ENCODE results near the gene TARDBP. TPM values are rescaled to one million over a fixed set of nuclear protein-coding genes. Genes with fewer than 3 reads are reported as not detected.

Gene TARDBP
- total and polyA plus RNA-seq, 2 donors from 2014 or later, result 103 to 140 TPM

GRCh38 chr1:10967090-10967489 is 45.4 kb upstream of the TARDBP start:
- no peaks in the 10 kb centered on the region for H3K36me3 ChIP-seq (ENCODE audit: control insufficient read depth in 2 of 3, insufficient read depth in 3 of 3, low read length in 3 of 3)
- DNase-seq (no peak), FAIRE-seq (no peak)
- intact Hi-C loops (cut with DNase I), result no loop called here
- H3K27me3 ChIP-seq (ENCODE audit: control insufficient read depth, insufficient read depth, low read length), result no peaks in the 10 kb centered on the region
- no peak overlapping the region for H3K4me3 ChIP-seq (ENCODE audit: low read length in 3 of 3)
- no peak for TF ChIP-seq CTCF (IDR thresholded peaks at IDR 0.05; ENCODE audit: borderline replicate concordance, extremely low read depth, insufficient read depth)
- H3K27ac ChIP-seq (ENCODE audit: low read depth in 2 of 2, low read length in 2 of 2), result no peak overlapping the region
- no peak overlapping the region for H3K9ac ChIP-seq (ENCODE audit: low read length in 3 of 3)
- H3K9me3 ChIP-seq (ENCODE audit: control insufficient read depth in 2 of 3, insufficient read depth in 1 of 3, low read length in 3 of 3), result no peaks in the 10 kb centered on the region
- peaks cover 0 to 2% (median 0%) of the 10 kb centered on the region in 3 donors for H3K4me1 ChIP-seq (ENCODE audit: control insufficient read depth in 2 of 3, insufficient read depth in 2 of 3, low read depth in 1 of 3, low read length in 3 of 3)

- DNase-seq (no peak), FAIRE-seq (no peak)
- Histone ChIP-seq H3K9me3 (ENCODE audit: control insufficient read depth in 2 of 3, insufficient read depth in 1 of 3, low read length in 3 of 3) (no peaks in the 10 kb centered on the region), H3K27ac (ENCODE audit: low read depth in 2 of 2, low read length in 2 of 2) (no peak overlapping the region), H3K4me1 (ENCODE audit: control insufficient read depth in 2 of 3, insufficient read depth in 2 of 3, low read depth in 1 of 3, low read length in 3 of 3) (peaks cover 0 to 2% (median 0%) of the 10 kb centered on the region in 3 donors), H3K27me3 (ENCODE audit: control insufficient read depth, insufficient read depth, low read length) (no peaks in the 10 kb centered on the region), H3K36me3 (ENCODE audit: control insufficient read depth in 2 of 3, insufficient read depth in 3 of 3, low read length in 3 of 3) (no peaks in the 10 kb centered on the region), H3K4me3 (ENCODE audit: low read length in 3 of 3) (peak overlapping the region in 2 of 3 donors; percentile 48 to 54), H3K9ac (ENCODE audit: low read length in 3 of 3) (no peak overlapping the region)
- no peak for TF ChIP-seq CTCF (IDR thresholded peaks at IDR 0.05; ENCODE audit: borderline replicate concordance, extremely low read depth, insufficient read depth)
- intact Hi-C loops (cut with DNase I), result no loop called here
Measured at GRCh38 chr1:10968411-10968826, 44.0 kb upstream of the TARDBP start.

GRCh38 chr1:10969267-10969970 is 43.0 kb upstream of the TARDBP start:
- no peak for FAIRE-seq
- intact Hi-C loops (cut with DNase I), result no loop called here
- peaks cover 0 to 2% (median 0%) of the 10 kb centered on the region in 3 donors for H3K4me1 ChIP-seq (ENCODE audit: control insufficient read depth in 2 of 3, insufficient read depth in 2 of 3, low read depth in 1 of 3, low read length in 3 of 3)
- TF ChIP-seq CTCF (IDR thresholded peaks at IDR 0.05; ENCODE audit: borderline replicate concordance, extremely low read depth, insufficient read depth), result no peak
- H3K36me3 ChIP-seq (ENCODE audit: control insufficient read depth in 2 of 3, insufficient read depth in 3 of 3, low read length in 3 of 3), result no peaks in the 10 kb centered on the region
- no peak overlapping the region for H3K9ac ChIP-seq (ENCODE audit: low read length in 3 of 3)
- H3K27ac ChIP-seq (ENCODE audit: low read depth in 2 of 2, low read length in 2 of 2), result no peak overlapping the region
- H3K4me3 ChIP-seq (ENCODE audit: low read length in 3 of 3), result no peak overlapping the region
- H3K9me3 ChIP-seq (ENCODE audit: control insufficient read depth in 2 of 3, insufficient read depth in 1 of 3, low read length in 3 of 3), result no peaks in the 10 kb centered on the region
- DNase-seq, result peak in 1 of 5 donors; percentile 21
- no peaks in the 10 kb centered on the region for H3K27me3 ChIP-seq (ENCODE audit: control insufficient read depth, insufficient read depth, low read length)

Data from kidney (tissue), 14 donors.